Measurements from ENCODE around the gene CCDC33.
"Not testable (repeated sequence)": the region's sequence is repeated elsewhere in the genome, so short reads cannot be mapped to it uniquely, and the experiment has no call there.

CCDC33 gene

DNA sequence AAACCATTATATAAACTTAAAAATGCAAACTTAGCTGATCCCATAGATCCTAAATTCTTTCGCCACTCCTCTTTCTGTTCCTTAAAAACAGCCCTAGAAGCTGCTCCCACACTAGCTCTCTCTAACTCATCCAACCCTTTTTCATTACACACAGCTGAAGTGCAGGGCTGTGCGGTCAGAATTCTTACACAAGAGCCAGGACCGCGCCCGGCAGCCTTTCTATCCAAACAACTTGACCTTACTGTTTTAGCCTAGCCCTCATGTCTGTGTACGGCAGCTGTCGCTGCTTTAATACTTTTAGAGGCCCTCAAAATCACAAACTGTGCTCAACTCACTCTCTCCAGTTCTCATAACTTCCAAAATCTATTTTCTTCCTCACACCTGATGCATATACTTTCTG, 121.4 kb downstream of the CCDC33 start:
- not testable (repeated sequence) for DNase-seq (ENCODE audit: low read depth in 2 of 2, low spot score in 1 of 2)

DNA sequence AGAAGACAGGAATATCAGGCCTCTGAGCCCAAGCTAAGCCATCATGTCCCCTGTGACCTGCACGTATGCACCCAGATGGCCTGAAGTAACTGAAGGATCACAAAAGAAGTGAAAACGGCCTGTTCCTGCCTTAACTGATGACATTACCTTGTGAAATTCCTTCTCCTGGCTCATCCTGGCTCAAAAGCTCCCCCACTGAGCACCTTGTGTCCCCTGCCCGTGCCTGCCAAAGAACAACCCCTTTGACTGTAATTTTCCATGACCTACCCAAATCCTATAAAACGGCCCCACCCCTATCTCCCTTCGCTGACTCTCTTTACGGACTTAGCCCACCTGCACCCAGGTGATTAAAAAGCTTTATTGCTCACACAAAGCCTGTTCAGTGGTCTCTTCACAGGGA, 123.2 kb downstream of the CCDC33 start:
- DNase-seq (ENCODE audit: low read depth in 2 of 2, low spot score in 1 of 2) = not testable (repeated sequence)

GRCh38 chr15:74360855-74361254, 124.7 kb downstream of the CCDC33 start:
- DNase-seq (ENCODE audit: low read depth in 2 of 2, low spot score in 1 of 2) = not testable (repeated sequence)

DNA sequence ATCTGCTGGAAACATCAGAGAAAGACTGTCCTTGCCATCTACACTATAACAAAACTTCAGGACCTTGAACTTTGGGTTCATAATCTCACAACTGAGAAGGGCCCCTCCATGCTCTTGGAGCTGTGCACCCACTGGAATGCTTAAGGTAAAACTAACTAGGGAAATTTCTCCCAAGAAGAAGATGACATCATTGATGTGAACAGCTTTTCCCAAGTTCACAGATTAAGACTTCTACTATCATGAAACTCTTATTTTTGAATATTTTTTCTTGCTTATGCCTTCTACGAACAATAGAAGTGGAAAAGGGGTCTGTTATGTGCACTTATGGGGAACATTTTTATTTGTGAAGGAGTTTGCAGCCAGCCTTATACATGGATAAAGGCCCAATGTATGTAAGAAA, 126.4 kb downstream of the CCDC33 start:
- DNase-seq (ENCODE audit: low read depth in 2 of 2, low spot score in 1 of 2) = no peak

DNA sequence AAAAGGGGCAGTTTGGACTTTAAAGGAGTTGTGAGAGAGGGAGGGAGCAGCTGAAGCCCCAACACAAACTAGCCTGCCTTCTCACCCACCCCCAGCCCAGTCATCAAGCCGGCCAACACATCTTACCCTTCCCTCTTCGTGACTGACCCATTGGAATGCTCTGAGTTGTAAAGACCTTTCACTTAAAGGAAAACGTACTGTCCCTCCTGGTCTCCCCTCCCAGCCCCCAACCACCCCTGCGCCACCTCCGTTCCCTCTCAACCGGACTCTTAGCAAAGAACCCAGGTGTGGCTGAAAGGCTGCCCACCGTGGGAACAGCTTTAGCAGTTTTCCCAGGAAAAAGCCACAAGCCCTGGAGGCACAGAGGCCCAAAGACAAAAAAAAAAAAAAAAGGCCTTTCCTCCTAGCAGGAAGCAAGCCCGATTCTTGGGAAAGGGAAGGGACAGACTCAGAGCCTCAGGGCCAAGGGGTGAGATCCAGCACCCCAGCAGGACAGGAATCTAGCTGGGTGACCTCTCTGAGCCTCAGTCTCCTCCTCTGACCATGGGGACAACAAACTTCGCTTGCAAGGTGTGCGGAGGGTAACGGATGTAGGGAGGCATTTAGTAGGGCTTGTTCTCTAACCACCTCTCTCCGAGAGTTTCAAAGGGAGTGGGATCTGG, 128.9 kb downstream of the CCDC33 start:
- DNase-seq (ENCODE audit: low read depth in 2 of 2, low spot score in 1 of 2) = no peak

DNA sequence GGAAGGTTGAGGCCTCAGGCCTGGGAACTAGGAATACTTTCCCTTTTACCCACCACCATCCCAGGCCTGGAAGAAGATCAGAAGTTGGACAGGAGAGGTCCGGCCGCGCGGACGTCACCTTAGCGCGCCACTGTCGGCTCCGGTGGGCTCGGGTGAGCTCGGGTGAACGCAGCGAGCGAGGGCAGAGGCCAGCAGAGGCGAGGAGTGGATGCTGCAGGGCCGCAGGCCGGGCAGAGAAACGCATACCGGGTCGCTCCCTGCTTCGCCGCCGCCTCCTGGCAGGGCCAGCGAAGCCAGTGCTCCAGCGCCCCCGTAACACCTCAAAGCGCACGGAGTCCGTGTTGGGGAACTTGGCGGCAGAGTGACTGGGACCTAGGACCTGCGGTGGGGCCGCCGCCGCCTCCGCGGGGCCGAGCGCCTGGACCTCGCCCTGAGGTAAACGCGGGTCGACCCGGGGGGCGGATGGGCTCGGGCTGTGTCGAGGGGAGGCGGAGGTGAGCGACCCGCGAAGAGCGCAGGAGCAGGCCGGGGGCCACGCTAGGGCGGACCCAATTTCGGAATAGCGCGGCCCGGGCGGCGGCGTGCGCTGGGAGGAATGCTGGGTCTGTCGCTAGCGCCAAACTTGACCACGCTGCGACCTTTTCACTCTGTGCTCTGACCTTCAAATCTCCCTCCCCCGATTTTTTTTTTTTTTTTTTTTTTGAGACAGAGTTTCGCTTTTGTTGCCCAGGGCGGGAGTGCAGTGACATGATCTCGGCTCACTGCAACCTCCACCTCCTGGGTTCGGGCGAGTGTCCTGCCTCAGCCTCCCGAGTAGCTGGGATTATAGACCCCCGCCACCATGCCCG, 129.7 kb downstream of the CCDC33 start:
- no peak for DNase-seq (ENCODE audit: low read depth in 2 of 2, low spot score in 1 of 2)

GRCh38 chr15:74367296-74367854, 131.2 kb downstream of the CCDC33 start, which contains the start of gene CYP11A1:
CYP11A1 (minus strand) TSS chr15:74367646; CDS start chr15:74367585, 61 bp downstream.
- DNase-seq (ENCODE audit: low read depth in 2 of 2, low spot score in 1 of 2) = no peak

DNA sequence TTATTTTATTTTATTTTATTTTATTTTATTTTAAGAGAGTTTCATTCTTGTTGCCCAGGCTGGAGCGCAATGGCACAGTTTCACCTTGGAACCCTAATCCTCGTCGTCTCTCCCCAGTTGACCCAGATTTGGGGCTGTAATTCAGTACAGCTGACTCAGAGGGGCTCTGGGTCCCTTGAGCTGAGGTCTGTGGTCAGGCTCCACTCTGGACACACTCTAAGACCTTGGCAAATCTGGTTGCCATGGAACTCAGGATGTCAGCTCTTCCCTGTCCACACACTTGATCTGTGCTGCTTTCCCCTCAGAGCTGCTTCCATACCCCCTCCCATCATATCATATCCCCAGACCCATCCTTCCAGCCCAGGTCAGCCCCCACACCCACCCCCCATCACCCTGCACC, 132.0 kb downstream of the CCDC33 start:
- DNase-seq (ENCODE audit: low read depth in 2 of 2, low spot score in 1 of 2) = no peak

GRCh38 chr15:74369084-74369745, 133.1 kb downstream of the CCDC33 start:
- no peak for DNase-seq (ENCODE audit: low read depth in 2 of 2, low spot score in 1 of 2)

- no peak for DNase-seq (ENCODE audit: low read depth in 2 of 2, low spot score in 1 of 2)
Observed at GRCh38 chr15:74369756-74370155, 133.6 kb downstream of the CCDC33 start.

DNA sequence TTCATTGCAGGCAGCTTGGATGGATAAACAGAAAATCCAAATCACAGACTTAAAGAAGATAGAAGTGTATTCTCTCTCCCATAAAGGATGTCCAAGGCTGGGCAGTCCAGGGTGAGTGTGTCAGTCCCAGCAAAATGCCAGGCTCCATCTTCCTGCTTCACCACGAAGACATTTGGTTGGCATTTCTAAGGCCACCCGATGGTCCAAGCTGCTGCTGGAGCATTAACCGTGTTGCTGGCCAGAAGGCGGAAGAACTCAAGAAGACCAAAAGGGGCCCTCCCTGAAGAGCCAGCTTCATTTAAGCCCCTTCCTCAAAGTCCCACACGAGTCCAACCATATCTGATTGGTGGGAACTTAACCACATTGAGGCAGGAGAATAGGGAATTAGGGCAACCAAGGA, 134.3 kb downstream of the CCDC33 start:
- no peak for DNase-seq (ENCODE audit: low read depth in 2 of 2, low spot score in 1 of 2)

- no peak for DNase-seq (ENCODE audit: low read depth in 2 of 2, low spot score in 1 of 2)
Observed at GRCh38 chr15:74373056-74373650, 137.0 kb downstream of the CCDC33 start.

GRCh38 chr15:74373731-74374647, 137.9 kb downstream of the CCDC33 start:
- peak; percentile 91 to 92 for DNase-seq (ENCODE audit: low read depth in 2 of 2, low spot score in 1 of 2)

GRCh38 chr15:74374648-74375302, 138.6 kb downstream of the CCDC33 start:
- DNase-seq (ENCODE audit: low read depth in 2 of 2, low spot score in 1 of 2) = no peak

DNA sequence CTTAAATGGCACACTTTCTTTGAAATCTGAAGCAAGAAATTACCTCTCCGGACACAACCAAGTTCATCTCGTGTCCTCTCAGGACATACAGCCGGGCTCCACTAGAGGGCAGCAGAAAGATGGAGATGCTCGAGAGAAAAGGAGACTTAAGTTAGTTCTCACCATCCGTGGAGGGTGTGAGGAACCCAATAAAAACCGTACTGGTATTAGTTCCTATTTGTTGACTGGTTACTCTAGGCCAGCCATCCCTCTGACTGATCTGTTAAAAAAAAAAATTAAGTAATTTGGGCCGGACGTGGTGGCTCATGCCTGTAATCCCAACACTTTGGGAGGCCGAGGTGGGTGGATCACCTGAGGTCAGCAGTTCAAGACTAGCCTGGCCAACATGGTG, 139.2 kb downstream of the CCDC33 start:
- DNase-seq (ENCODE audit: low read depth in 2 of 2, low spot score in 1 of 2) = peak; percentile 68 to 76

DNA sequence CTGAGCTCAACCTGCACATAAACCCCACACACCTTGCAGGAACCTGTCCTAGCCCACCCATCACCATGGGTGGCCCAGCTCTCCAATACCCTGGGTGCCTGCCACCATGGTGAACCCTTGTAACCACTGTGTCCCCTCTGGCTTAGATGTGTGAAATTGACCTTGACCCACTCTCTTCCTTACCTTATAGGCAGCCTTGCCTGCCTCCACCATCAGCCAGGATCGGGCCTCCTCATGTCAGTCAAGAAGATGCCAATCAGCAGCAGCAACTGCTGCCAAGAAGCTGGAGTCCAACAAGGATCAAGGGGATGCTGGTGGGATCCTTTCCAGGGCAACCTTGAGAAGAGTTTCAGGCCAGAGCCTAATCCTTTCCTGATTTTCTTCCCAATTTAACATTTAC, 140.1 kb downstream of the CCDC33 start:
- DNase-seq (ENCODE audit: low read depth in 2 of 2, low spot score in 1 of 2) = no peak

- DNase-seq (ENCODE audit: low read depth in 2 of 2, low spot score in 1 of 2) = no peak
Observed at GRCh38 chr15:74376825-74377581, 140.9 kb downstream of the CCDC33 start.

DNA sequence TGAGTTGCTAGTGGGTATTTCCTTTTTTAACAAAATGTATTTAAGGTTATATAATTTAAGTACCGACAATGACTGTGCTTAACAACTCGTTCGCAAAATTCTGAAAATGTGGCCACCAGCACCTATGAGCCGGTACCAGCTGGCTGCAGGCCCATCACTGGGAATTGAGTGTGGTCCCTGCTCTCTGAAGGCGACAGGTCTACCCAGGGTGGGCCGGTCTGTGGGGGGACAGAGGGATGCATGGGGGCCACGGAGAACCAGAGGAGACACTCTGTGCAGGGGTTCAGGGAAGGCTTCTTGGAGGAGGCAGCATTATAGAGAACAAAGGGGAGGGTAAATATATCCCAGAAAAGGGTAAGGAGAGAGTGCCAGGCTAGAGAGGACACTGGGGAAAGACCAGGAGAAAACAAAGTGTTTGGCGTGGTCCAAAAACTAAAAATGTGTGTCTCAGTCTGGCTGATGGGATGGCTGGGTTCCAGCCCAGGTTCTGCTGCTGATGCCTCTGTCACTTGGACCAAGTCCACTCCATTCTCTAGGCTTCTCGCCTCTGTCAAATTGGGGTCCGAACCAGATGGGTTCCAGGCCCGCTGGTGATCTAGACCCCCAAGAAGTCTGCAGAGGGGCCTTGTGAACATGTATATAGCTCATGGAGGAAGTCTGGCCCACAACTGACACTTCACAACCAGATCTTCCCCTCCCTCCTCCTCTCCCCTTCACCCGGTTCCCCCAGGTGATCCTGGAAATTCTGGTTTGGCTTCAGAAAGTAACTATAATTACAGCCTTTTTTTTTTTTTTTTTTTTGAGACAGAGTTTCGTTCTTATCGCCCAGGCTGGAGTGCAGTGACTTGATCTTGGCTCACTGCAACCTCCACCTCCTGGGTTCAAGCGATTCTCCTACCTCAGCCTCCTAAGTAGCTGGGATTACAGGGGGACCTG, 142.0 kb downstream of the CCDC33 start:
- DNase-seq (ENCODE audit: low read depth in 2 of 2, low spot score in 1 of 2) = no peak

Data from stimulated activated CD8-positive, alpha-beta memory T cell treated with anti-CD3 and anti-CD28 coated beads, Interleukin-4, amount 100 ng/mL, for 4 hours (primary cell).